Fibroblast of mammary gland (primary cell): Measurements from ENCODE around the gene TRABD2A.
"Not testable (repeated sequence)": the region's sequence is repeated elsewhere in the genome, so short reads cannot be mapped to it uniquely, and the experiment has no call there.

ENCODE experiments used
- DNase-seq: peaks from one replicate; pipeline ENCODE4 v3.0.0-alpha.2; 2010; ENCODE audit warnings: low read depth
- H3K4me3 ChIP-seq: 2 replicates; pipeline ENCODE4 v1.5.1; 2011; ENCODE audit warnings: low read depth, mild to moderate bottlenecking, low read length, moderate library complexity; ENCODE audit not compliant: control insufficient read depth
- CTCF ChIP-seq: conservative IDR thresholded peaks from 2 replicates; pipeline ENCODE4 v1.5.1; 2011; ENCODE audit warnings: low read depth, low read length, inconsistent platforms; ENCODE audit not compliant: control insufficient read depth, insufficient read depth

TRABD2A gene

GRCh38 chr2:84879584-84880394 lies 1.1 kb downstream of the TRABD2A start:
- peak overlapping the region; percentile 61 for H3K4me3 ChIP-seq
- no peak for TF ChIP-seq CTCF
- DNase-seq: no peak

GRCh38 chr2:84878896-84879583 lies 1.8 kb downstream of the TRABD2A start:
- DNase-seq: no peak
- TF ChIP-seq CTCF: no peak
- H3K4me3 ChIP-seq: no peak overlapping the region

GRCh38 chr2:84878459-84878858 lies 2.4 kb downstream of the TRABD2A start:
- no peak for DNase-seq
- no peak for TF ChIP-seq CTCF

GRCh38 chr2:84876369-84876768 lies 4.5 kb downstream of the TRABD2A start:
- TF ChIP-seq CTCF: no peak
- no peak overlapping the region for H3K4me3 ChIP-seq
- DNase-seq: no peak

More at GRCh38 chr2:84878459-84878858, 2.4 kb downstream of the TRABD2A start:
- no peak overlapping the region for H3K4me3 ChIP-seq

- not testable (repeated sequence) for H3K4me3 ChIP-seq, DNase-seq
These were observed 5.3 kb downstream of the TRABD2A start for GRCh38 chr2:84875619-84876018.

- H3K4me3 ChIP-seq: no peak overlapping the region
These were observed 5.7 kb downstream of the TRABD2A start for GRCh38 chr2:84875213-84875560.

More at GRCh38 chr2:84875213-84875560, 5.7 kb downstream of the TRABD2A start:
- no peak for DNase-seq
- TF ChIP-seq CTCF: no peak
